GM12801 (cell line): ENCODE measurements around the gene DTNB.

Experiments
- TF ChIP-seq, protein P1 (sequence below): IDR thresholded peaks from one replicate; pipeline ENCODE4 v1.5.1; 2011; ENCODE audit warnings: control low read depth; ENCODE audit not compliant: insufficient read length; ENCODE audit errors: extremely low read depth

DTNB gene

DNA sequence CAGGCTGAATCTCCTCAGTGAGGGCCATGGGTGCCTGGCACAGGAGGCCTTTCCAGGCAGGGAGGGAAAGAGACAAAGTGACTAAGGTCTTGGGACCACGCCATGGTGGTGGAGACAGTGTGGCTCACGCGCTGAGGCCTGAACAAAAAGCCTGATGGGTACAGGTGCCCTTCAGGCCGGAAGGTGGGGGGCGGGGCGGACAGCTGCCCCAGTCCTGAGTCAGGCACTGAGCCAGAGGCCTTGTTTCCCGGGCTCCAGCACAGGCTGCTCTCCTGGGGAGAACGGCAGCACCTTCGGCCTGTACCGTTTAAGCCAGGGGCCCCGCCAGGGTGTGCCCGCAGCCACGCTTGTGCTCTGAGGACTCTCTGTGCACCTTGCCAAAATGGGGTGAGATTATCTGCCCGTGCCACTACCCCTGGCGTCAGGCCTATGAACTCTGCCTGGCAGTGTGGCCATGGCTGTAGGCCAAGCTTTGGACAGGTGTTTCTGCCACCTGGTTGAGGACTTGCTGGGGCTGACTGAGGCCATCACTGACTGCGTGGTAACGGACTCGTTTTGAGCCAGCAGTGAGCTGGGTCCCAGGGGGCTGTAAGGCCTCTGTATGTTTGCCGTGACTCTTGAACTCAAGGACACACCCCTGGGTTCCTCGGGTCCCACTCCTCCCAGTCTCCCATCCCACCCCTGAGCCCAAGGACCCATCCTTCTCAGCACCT, 300.0 kb downstream of the DTNB start:
- TF ChIP-seq, protein P1, sequence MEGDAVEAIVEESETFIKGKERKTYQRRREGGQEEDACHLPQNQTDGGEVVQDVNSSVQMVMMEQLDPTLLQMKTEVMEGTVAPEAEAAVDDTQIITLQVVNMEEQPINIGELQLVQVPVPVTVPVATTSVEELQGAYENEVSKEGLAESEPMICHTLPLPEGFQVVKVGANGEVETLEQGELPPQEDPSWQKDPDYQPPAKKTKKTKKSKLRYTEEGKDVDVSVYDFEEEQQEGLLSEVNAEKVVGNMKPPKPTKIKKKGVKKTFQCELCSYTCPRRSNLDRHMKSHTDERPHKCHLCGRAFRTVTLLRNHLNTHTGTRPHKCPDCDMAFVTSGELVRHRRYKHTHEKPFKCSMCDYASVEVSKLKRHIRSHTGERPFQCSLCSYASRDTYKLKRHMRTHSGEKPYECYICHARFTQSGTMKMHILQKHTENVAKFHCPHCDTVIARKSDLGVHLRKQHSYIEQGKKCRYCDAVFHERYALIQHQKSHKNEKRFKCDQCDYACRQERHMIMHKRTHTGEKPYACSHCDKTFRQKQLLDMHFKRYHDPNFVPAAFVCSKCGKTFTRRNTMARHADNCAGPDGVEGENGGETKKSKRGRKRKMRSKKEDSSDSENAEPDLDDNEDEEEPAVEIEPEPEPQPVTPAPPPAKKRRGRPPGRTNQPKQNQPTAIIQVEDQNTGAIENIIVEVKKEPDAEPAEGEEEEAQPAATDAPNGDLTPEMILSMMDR, result no peak

DNA sequence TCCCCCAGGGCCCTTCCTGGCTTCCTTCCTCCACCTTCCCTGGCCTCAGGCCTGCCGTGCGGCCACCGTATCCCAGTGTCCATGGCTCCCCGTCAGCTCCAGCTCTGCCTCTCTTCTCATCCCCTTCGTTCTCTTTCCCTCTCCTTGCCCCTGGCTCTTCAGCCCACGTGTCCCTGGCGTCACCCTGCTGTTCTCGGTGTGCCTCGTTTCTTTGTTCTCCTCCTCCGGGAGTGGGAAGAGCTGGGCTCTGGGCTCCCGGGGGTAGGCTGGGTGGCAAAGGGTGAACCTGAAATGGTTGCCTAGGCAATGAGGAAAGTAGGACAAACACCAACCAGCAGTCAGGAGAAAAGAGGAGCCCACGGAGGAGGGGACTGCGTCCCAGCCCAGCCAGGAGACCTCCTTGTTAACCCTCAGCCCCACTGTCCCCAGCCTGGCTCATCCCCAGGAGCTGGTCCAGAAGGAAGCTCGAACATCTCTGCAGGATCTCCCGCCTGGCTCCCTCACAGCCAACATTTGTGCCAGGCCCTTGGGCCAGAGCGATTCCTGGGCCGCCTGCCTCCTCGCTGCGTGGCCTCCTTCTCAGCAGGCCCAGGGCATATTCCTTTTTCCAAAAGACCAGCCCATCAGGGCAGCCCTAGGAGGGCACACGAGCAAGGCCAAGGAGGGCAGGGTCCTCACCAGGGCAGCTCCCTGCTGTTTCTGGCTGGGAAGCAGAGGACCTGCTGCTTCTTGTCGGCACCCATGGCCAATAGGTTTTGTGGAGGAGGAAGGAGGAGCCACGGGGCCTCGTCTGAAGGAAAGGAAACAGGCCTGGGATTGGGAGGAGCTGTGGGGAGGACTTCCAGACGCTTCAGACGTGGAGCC, 300.7 kb downstream of the DTNB start:
- TF ChIP-seq, protein P1, result no peak

DNA sequence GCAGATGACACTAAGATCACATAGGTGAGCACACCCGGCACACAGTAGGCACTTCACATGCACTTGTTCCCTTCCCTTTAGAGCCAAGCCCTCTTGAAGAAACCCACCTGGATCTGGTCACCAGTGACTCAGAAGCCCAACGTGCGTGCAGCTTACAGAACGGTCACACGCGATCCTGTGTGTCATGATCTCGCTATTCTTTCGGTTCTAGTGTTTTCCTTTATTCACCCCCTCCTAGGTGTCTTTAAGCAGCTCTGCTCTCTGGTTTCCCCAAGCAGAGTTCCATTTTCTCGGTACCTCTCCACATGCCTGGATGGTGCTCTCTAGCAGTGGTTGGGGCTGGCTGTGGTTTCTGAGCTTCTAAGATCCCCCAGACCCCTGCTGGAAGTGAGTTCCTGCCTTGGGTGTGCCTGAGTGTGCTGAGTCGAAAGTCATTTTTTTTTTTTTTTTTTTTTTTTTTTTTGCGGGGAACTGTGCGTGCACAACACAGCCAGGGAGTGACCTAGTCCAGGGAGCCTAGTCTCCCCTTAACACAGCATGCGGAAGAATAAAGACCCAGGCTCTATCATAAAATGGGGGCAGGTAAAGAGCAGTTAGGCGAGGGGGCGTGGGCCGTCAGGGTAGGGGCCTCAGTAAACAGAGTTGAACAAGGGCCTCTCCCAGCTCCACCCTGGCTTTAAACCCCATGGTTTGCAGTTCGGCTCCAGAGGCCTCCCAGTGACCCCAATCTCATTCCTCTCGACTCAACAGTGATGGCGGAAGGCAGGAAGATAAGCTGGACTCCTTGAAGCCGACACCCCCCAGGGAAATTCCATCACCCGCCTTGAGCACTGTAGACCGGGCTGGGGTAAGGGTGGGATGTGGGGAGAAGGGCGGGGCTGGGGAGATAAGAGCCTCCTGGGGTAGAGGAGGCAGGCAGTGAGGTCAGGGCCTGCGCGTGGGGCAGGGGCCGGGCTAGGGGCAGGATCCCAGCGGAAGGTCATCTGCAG, 301.8 kb downstream of the DTNB start:
- TF ChIP-seq, protein P1, result no peak

DNA sequence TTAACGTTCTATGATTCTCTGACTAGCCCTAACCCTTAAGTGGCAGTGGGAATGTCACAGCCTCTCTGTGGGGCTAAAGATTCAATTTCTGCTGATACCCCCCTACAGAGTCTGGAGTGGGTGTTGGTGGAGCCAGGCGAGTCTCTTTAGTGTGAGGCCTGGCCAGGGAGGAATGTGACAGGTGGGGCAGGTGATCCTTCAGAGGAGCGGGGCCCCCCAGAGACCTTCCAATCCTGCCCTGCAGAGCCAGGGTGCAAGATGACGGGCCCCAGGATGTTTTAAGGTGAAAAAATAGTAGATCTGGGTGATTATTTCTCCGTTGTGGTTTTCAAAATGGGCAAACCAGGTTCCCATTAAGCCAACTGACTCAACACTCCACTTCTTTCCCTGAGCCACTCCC, 303.5 kb downstream of the DTNB start:
- TF ChIP-seq, protein P1, result no peak

DNA sequence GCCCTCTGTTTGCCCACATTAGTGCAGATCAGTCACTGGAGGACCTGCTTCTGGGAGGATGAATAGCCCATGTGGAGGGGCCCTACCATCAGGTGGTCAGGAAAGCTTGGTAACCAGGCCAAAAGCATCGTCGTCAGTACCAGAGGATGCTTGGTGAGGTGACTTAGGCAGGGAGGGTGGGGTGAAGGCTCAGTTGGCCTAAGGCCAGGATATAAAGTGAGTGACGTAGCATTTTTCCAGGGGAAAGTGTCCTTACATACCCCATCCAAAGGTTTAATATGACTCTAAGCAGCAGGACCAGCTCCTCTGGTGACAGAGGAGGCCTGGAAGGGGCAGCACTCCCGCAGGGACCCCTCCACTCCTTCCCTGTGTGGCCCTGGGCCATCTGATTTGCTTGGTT, 303.9 kb downstream of the DTNB start:
- TF ChIP-seq, protein P1, result no peak

DNA sequence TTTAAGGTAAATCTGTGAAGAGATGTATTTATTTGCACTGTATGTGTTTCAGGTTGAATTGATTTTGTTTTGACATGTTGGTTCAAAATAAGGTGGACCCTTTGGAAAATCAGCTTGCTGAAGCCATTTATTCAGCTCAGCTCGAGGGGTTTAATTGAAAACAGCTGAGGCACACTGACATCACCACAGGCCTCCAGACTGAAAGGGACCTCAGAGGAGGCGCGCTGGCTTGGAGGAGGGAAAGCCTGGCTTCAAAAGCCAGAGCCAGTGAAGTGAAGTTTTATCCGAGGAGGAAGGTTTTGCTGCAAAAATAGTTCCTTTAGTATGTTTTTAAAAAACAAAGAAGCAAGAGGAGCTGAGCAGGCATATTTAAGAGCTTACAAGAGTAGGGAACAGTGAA, 304.7 kb downstream of the DTNB start:
- TF ChIP-seq, protein P1, result no peak

DNA sequence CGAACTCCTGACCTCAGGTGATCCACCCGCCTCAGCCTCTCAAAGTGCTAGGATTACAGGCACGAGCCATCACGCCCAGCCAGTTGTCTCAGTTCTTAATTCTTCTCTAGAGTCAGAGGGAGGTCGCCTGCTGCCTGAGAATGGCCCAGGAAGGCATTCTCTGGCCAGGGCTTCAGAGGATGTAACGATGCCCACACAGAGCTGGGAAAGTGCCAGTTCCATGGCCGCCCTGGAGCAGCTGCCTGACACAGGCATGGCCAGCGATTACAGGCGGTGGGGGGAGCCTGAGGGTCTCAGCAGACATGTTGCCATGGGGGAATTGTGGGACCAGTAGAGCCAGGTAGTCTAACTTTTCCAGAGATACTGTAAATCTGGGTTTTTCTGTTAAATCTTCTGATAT, 306.1 kb downstream of the DTNB start:
- TF ChIP-seq, protein P1, result no peak
